HEK293 (cell line): ENCODE data around the gene DPT.
A peak's percentile ranks its signal among the peaks of the same experiment; 100 is the strongest.

Experiments used
- CTCF ChIA-PET: fragments of 350-600 bp; formaldehyde crosslinking; extraction: SDS; loops from one replicate; lab custom pipeline; 2021; ENCODE audit warnings: antibody characterized with exemption; lab: Yijun Ruan, JAX
- POLR2A ChIA-PET: fragments of 300-600 bp; formaldehyde crosslinking; extraction: SDS; loops from one replicate; lab custom pipeline; 2020; ENCODE audit warnings: antibody characterized with exemption, inconsistent platforms; lab: Yijun Ruan, JAX
- H3K27ac ChIP-seq: fragments of 200-500 bp; sonication (Bioruptor generic); 2 replicates; pipeline ENCODE4 v1.5.1; 2014; ENCODE audit warnings: low read depth, low read length, control low read depth, inconsistent platforms; ENCODE audit errors: extremely low read depth
- H3K36me3 ChIP-seq, 2 experiments: fragments of 200-500 bp in 1 of 2; sonication (Bioruptor generic) in 1 of 2; 1 replicate in 1 of 2; 2 replicates in 1 of 2; pipeline ENCODE4 v1.5.1; 2014 to 2017; ENCODE audit warnings: inconsistent platforms in 2 of 2, low read length in 2 of 2; ENCODE audit not compliant: control insufficient read depth in 2 of 2, insufficient read depth in 1 of 2
- H3K4me1 ChIP-seq: fragments of 200-500 bp; sonication (Bioruptor generic); 2 replicates; pipeline ENCODE4 v1.5.1; 2014; ENCODE audit warnings: mild to moderate bottlenecking, low read length, inconsistent platforms; ENCODE audit not compliant: control insufficient read depth, insufficient read depth
- H3K4me3 ChIP-seq: 2 replicates; pipeline ENCODE4 v1.5.1; 2011; ENCODE audit warnings: low read depth, mild to moderate bottlenecking, control low read depth, low read length, moderate library complexity
- H3K9me3 ChIP-seq: fragments of 200-500 bp; sonication (Bioruptor generic); 2 replicates; pipeline ENCODE4 v1.5.1; 2014; ENCODE audit warnings: low read depth, low read length, inconsistent platforms; ENCODE audit not compliant: control insufficient read depth, insufficient read depth
- FEZF1 ChIP-seq: fragments of 450-650 bp; formaldehyde crosslinking; IDR thresholded peaks from 2 replicates; pipeline ENCODE4 v1.5.1; 2016; ENCODE audit warnings: missing biosample characterization, missing genetic modification characterization
- HOXA7 ChIP-seq: sonication (generic); formaldehyde crosslinking; IDR thresholded peaks from 2 replicates; pipeline ENCODE4 v1.8.1; 2022; ENCODE audit warnings: missing genetic modification reagents, borderline replicate concordance
- REPIN1 ChIP-seq: fragments of 450-650 bp; formaldehyde crosslinking; IDR thresholded peaks from 2 replicates; pipeline ENCODE4 v1.5.1; 2017; ENCODE audit warnings: missing biosample characterization, missing genetic modification characterization, low read depth
- SETDB1 ChIP-seq: IDR thresholded peaks from one replicate; pipeline ENCODE4 v1.6.1; 2017; ENCODE audit warnings: mild to moderate bottlenecking, low read length, moderate library complexity, mixed read lengths; ENCODE audit not compliant: insufficient read length
- YY2 ChIP-seq: fragments of 450-650 bp; formaldehyde crosslinking; IDR thresholded peaks from 2 replicates; pipeline ENCODE4 v1.5.1; 2016; ENCODE audit warnings: missing biosample characterization, missing genetic modification characterization
- ZBTB1 ChIP-seq: fragments of 450-650 bp; formaldehyde crosslinking; IDR thresholded peaks from 2 replicates; pipeline ENCODE4 v1.5.1; 2016; ENCODE audit warnings: missing biosample characterization, missing genetic modification characterization
- ZNF2 ChIP-seq: fragments of 450-650 bp; formaldehyde crosslinking; IDR thresholded peaks from 2 replicates; pipeline ENCODE4 v1.5.1; 2016; ENCODE audit warnings: missing biosample characterization, missing genetic modification characterization
- ZNF211 ChIP-seq: fragments of 450-650 bp; formaldehyde crosslinking; IDR thresholded peaks from 2 replicates; pipeline ENCODE4 v1.5.1; 2016; ENCODE audit warnings: low read depth, missing biosample characterization, missing genetic modification characterization
- ZNF223 ChIP-seq: fragments of 450-650 bp; formaldehyde crosslinking; IDR thresholded peaks from 2 replicates; pipeline ENCODE4 v1.5.1; 2016; ENCODE audit warnings: missing biosample characterization, missing genetic modification characterization
- ZNF302 ChIP-seq: fragments of 450-650 bp; formaldehyde crosslinking; IDR thresholded peaks from 2 replicates; pipeline ENCODE4 v1.5.1; 2016; ENCODE audit warnings: missing biosample characterization, missing genetic modification characterization, low read depth
- ZNF366 ChIP-seq: fragments of 450-650 bp; formaldehyde crosslinking; conservative IDR thresholded peaks from 2 replicates; pipeline ENCODE4 v1.5.1; 2016; ENCODE audit warnings: missing biosample characterization, missing genetic modification characterization
- ZNF391 ChIP-seq: fragments of 450-650 bp; formaldehyde crosslinking; IDR thresholded peaks from 2 replicates; pipeline ENCODE4 v1.5.1; 2016; ENCODE audit warnings: low read depth, missing biosample characterization, missing genetic modification characterization, borderline replicate concordance
- ZNF394 ChIP-seq: fragments of 450-650 bp; formaldehyde crosslinking; IDR thresholded peaks from 2 replicates; pipeline ENCODE4 v1.5.1; 2016; ENCODE audit warnings: missing biosample characterization, missing genetic modification characterization, mild to moderate bottlenecking, moderate library complexity, borderline replicate concordance
- ZNF664 ChIP-seq: fragments of 450-650 bp; formaldehyde crosslinking; IDR thresholded peaks from 2 replicates; pipeline ENCODE4 v1.5.1; 2016; ENCODE audit warnings: missing biosample characterization, missing genetic modification characterization
- ZNF768 ChIP-seq: fragments of 450-650 bp; formaldehyde crosslinking; IDR thresholded peaks from 2 replicates; pipeline ENCODE4 v1.5.1; 2018; ENCODE audit warnings: missing biosample characterization, mild to moderate bottlenecking, missing genetic modification characterization
- ZSCAN23 ChIP-seq: fragments of 450-650 bp; formaldehyde crosslinking; IDR thresholded peaks from 2 replicates; pipeline ENCODE4 v1.5.1; 2016; ENCODE audit warnings: missing biosample characterization, missing genetic modification characterization
- TF ChIP-seq, protein P1 (sequence below): fragments of 450-650 bp; formaldehyde crosslinking; IDR thresholded peaks from 2 replicates; pipeline ENCODE4 v1.5.1; 2016; ENCODE audit warnings: missing biosample characterization, missing genetic modification characterization
- TF ChIP-seq, protein P2 (sequence below): fragments of 450-650 bp; formaldehyde crosslinking; IDR thresholded peaks from 2 replicates; pipeline ENCODE4 v1.5.1; 2016; ENCODE audit warnings: missing biosample characterization, missing genetic modification characterization
- TF ChIP-seq, protein P3 (sequence below): fragments of 450-650 bp; formaldehyde crosslinking; IDR thresholded peaks from 2 replicates; pipeline ENCODE4 v1.5.1; 2016; ENCODE audit warnings: missing biosample characterization, missing genetic modification characterization, low read depth
- TF ChIP-seq, protein P4 (sequence below): fragments of 450-650 bp; formaldehyde crosslinking; IDR thresholded peaks from 2 replicates; pipeline ENCODE4 v1.5.0; 2017; ENCODE audit warnings: missing biosample characterization, missing genetic modification characterization, borderline replicate concordance
- TF ChIP-seq, protein P5 (sequence below): fragments of 450-650 bp; formaldehyde crosslinking; IDR thresholded peaks from 2 replicates; pipeline ENCODE4 v1.5.1; 2016; ENCODE audit warnings: missing biosample characterization, missing genetic modification characterization

DPT gene

DNA sequence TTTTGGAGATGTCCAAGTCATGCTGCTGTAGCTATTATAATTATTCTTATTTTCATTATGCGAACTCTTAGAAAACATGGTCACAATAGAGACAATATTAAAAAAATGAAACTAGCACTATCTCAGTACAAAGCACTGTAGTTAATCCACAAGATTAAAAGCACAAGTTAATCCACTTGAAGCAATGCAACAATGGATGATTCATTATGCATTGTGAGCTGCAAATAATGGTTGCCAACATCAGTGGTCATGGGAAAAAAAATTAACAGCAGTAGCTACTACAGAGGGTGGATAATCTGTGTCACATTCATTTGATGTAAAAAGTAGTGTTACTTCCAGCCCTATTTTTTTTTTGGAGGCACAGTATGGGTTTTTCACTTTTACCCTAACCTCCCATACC, 56.7 kb downstream of the DPT start:
- H3K9me3 ChIP-seq, result no peaks in the 10 kb centered on the region; the same call in 1 of the 2 replicates
- POLR2A ChIA-PET, result no interaction called here

DNA sequence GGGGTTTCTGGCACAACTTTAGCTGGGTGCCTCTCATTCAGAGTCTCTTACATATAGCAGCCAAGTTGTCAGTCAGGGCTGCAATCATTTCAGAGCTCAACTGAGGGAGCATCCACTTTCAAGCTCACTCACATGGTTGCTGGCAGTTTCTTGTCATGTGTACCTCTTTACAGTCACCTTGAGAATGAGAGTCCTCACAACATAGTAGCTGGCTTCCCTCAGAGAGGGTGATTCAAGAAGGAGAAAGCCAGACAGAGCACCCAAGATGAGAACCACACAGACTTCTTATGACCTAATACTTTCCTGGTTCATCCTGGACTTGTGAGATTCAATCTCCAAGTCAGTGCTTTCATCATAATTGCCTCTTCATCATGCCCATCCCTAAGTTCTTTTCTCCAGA, 57.2 kb downstream of the DPT start:
- CTCF ChIA-PET, result interaction anchor here (0.6 to 1.6 kb wide), 2 partner anchors 9 to 677 kb away, joined by 3 read pairs; no protein-coding TSS in a partner anchor
- POLR2A ChIA-PET, result no interaction called here
- Histone ChIP-seq H3K9me3 (no peaks in the 10 kb centered on the region; the same call in 1 of the 2 replicates), H3K36me3 (no peaks in the 10 kb centered on the region), H3K4me1 (no peaks in the 10 kb centered on the region), H3K27ac (no peak overlapping the region), H3K4me3 (no peak overlapping the region)
- TF ChIP-seq ZNF664, result no peak
- TF ChIP-seq ZNF768 (tag by site-specific recombination), result no peak
- TF ChIP-seq ZNF302 (tag by site-specific recombination), result no peak
- TF ChIP-seq HOXA7 (CRISPR knock-in tag), result no peak
- TF ChIP-seq REPIN1 (tag by site-specific recombination), result no peak
- no peak for TF ChIP-seq ZNF2 (tag by site-specific recombination)
- TF ChIP-seq ZNF394 (tag by site-specific recombination), result no peak

More for the DNA sequence above, 56.7 kb downstream of the DPT start:
- CTCF ChIA-PET, result interaction anchor here (0.6 to 1.6 kb wide), 2 partner anchors 10 to 676 kb away, joined by 3 read pairs; no protein-coding TSS in a partner anchor
- no peaks in the 10 kb centered on the region for H3K36me3 ChIP-seq
- H3K4me3 ChIP-seq, result no peak overlapping the region
- no peak overlapping the region for H3K27ac ChIP-seq
- no peaks in the 10 kb centered on the region for H3K4me1 ChIP-seq
- TF ChIP-seq SETDB1 (peak; percentile 33), ZNF223 (tag by site-specific recombination) (no peak)
- TF ChIP-seq, all 188 proteins: peak for 1

DNA sequence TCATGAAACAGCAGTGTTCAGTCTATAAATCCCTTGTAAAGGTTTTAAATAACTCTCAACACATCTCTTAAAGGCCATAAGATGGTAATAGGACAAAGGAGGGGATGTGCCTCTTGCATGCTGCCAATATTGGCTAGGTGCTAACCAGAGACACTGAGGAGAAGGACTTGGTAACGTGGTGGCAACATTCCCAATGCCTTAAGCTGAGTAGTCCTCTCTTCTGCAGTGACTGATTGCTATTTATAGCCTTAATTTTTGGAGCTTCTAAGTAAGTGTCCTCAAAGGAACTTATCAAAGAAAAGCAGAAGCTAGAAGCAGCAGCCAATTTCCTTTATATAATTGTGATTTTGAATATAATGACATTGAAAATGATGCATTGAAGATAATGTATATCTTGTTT, 63.0 kb downstream of the DPT start:
- H3K4me3 ChIP-seq, result no peak overlapping the region
- CTCF ChIA-PET, result no interaction called here
- no peaks in the 10 kb centered on the region for H3K36me3 ChIP-seq
- H3K27ac ChIP-seq, result no peak overlapping the region
- H3K4me1 ChIP-seq, result no peaks in the 10 kb centered on the region
- POLR2A ChIA-PET, result no interaction called here
- no peaks in the 10 kb centered on the region for H3K9me3 ChIP-seq
- TF ChIP-seq, protein P1, sequence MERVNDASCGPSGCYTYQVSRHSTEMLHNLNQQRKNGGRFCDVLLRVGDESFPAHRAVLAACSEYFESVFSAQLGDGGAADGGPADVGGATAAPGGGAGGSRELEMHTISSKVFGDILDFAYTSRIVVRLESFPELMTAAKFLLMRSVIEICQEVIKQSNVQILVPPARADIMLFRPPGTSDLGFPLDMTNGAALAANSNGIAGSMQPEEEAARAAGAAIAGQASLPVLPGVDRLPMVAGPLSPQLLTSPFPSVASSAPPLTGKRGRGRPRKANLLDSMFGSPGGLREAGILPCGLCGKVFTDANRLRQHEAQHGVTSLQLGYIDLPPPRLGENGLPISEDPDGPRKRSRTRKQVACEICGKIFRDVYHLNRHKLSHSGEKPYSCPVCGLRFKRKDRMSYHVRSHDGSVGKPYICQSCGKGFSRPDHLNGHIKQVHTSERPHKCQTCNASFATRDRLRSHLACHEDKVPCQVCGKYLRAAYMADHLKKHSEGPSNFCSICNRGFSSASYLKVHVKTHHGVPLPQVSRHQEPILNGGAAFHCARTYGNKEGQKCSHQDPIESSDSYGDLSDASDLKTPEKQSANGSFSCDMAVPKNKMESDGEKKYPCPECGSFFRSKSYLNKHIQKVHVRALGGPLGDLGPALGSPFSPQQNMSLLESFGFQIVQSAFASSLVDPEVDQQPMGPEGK (tag by site-specific recombination), result no peak
- TF ChIP-seq ZNF366 (no peak), ZNF211 (tag by site-specific recombination) (no peak), ZBTB1 (tag by site-specific recombination) (no peak), YY2 (no peak), ZNF391 (no peak), ZNF302 (tag by site-specific recombination) (no peak), FEZF1 (no peak), ZSCAN23 (tag by site-specific recombination) (no peak)
- TF ChIP-seq, protein P2, sequence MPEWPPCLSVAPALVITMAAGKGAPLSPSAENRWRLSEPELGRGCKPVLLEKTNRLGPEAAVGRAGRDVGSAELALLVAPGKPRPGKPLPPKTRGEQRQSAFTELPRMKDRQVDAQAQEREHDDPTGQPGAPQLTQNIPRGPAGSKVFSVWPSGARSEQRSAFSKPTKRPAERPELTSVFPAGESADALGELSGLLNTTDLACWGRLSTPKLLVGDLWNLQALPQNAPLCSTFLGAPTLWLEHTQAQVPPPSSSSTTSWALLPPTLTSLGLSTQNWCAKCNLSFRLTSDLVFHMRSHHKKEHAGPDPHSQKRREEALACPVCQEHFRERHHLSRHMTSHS (tag by site-specific recombination), result no peak
- TF ChIP-seq, protein P3, sequence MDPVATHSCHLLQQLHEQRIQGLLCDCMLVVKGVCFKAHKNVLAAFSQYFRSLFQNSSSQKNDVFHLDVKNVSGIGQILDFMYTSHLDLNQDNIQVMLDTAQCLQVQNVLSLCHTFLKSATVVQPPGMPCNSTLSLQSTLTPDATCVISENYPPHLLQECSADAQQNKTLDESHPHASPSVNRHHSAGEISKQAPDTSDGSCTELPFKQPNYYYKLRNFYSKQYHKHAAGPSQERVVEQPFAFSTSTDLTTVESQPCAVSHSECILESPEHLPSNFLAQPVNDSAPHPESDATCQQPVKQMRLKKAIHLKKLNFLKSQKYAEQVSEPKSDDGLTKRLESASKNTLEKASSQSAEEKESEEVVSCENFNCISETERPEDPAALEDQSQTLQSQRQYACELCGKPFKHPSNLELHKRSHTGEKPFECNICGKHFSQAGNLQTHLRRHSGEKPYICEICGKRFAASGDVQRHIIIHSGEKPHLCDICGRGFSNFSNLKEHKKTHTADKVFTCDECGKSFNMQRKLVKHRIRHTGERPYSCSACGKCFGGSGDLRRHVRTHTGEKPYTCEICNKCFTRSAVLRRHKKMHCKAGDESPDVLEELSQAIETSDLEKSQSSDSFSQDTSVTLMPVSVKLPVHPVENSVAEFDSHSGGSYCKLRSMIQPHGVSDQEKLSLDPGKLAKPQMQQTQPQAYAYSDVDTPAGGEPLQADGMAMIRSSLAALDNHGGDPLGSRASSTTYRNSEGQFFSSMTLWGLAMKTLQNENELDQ, result no peak
- TF ChIP-seq, protein P4, sequence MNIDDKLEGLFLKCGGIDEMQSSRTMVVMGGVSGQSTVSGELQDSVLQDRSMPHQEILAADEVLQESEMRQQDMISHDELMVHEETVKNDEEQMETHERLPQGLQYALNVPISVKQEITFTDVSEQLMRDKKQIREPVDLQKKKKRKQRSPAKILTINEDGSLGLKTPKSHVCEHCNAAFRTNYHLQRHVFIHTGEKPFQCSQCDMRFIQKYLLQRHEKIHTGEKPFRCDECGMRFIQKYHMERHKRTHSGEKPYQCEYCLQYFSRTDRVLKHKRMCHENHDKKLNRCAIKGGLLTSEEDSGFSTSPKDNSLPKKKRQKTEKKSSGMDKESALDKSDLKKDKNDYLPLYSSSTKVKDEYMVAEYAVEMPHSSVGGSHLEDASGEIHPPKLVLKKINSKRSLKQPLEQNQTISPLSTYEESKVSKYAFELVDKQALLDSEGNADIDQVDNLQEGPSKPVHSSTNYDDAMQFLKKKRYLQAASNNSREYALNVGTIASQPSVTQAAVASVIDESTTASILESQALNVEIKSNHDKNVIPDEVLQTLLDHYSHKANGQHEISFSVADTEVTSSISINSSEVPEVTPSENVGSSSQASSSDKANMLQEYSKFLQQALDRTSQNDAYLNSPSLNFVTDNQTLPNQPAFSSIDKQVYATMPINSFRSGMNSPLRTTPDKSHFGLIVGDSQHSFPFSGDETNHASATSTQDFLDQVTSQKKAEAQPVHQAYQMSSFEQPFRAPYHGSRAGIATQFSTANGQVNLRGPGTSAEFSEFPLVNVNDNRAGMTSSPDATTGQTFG (tag by site-specific recombination), result no peak
- TF ChIP-seq, protein P5, sequence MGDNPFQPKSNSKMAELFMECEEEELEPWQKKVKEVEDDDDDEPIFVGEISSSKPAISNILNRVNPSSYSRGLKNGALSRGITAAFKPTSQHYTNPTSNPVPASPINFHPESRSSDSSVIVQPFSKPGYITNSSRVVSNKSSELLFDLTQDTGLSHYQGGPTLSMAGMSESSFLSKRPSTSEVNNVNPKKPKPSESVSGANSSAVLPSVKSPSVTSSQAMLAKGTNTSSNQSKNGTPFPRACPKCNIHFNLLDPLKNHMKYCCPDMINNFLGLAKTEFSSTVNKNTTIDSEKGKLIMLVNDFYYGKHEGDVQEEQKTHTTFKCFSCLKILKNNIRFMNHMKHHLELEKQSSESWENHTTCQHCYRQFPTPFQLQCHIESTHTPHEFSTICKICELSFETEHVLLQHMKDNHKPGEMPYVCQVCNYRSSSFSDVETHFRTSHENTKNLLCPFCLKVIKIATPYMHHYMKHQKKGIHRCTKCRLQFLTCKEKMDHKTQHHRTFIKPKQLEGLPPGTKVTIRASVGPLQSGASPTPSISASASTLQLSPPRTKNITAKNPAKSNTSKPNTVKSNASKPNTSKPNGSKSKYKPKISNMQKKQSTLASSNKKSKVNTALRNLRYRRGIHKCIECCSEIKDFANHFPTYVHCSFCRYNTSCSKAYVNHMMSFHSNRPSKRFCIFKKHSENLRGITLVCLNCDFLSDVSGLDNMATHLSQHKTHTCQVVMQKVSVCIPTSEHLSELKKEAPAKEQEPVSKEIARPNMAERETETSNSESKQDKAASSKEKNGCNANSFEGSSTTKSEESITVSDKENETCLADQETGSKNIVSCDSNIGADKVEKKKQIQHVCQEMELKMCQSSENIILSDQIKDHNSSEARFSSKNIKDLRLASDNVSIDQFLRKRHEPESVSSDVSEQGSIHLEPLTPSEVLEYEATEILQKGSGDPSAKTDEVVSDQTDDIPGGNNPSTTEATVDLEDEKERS (tag by site-specific recombination), result no peak
